Peyer's patch (tissue), 4 donors: ENCODE data around the gene SUPT3H.

Source experiments
- CTCF ChIP-seq, 6 experiments: fragments of 450-650 bp in 4 of 6; fragments of 200-600 bp in 2 of 6; sonication (generic) in 1 of 6; IDR thresholded peaks; one replicate each; pipeline ENCODE4 v1.5.1; 2017 to 2019; ENCODE audit warnings: antibody characterized with exemption in 6 of 6, mild to moderate bottlenecking in 3 of 6, moderate library complexity in 1 of 6
- POLR2A ChIP-seq, 2 donors: fragments of 450-650 bp; IDR thresholded peaks; one replicate each; pipeline ENCODE4 v1.5.1; 2017; ENCODE audit warnings: antibody characterized with exemption in 2 of 2, mild to moderate bottlenecking in 2 of 2, moderate library complexity in 2 of 2

- TF ChIP-seq CTCF (IDR thresholded peaks at IDR 0.05): no peak
- no peak for TF ChIP-seq POLR2A (IDR thresholded peaks at IDR 0.05)
These were observed 396.9 kb downstream of the SUPT3H start for GRCh38 chr6:44980841-44981240.
